ENCODE data around the gene CRACDL.

DNA sequence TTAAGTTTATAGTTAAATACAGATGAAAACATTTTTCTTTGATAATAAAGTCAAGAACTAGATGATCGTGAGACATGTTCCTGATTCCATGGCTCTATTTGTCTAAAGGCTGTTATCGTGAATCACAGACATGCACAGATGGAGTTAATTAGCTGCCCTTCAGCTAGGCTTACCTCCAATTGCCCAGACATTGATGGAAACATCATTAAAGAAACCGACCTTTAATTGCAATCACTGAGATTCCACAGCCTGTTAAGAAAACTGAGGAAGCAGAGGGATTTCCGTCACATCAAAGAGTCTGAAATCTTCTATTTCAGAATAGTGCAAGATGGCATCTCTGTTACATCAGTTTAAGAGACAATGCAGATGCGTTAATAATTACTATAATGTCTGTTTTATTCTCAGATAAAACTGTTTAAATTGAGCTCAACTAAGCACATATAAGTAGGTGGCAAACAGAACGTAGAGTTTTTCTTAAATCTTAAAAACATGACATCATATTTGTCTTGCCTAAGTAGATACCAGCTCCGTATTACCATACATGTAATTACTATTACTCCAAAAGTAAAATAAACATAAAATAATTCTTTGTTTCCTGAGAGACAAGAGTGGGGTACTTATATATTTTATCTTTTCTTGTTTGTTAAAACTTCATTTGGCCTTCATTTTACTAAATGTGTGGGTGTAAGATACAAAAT is 23.9 kb upstream of the CRACDL start:
- TF ChIP-seq ZFP30 (CRISPR knock-in tag; IDR thresholded peaks at IDR 0.05) (no peak), PPARA (CRISPR knock-in tag; IDR thresholded peaks at IDR 0.05; ENCODE audit: borderline replicate concordance) (no peak)
- TF ChIP-seq, protein P1, sequence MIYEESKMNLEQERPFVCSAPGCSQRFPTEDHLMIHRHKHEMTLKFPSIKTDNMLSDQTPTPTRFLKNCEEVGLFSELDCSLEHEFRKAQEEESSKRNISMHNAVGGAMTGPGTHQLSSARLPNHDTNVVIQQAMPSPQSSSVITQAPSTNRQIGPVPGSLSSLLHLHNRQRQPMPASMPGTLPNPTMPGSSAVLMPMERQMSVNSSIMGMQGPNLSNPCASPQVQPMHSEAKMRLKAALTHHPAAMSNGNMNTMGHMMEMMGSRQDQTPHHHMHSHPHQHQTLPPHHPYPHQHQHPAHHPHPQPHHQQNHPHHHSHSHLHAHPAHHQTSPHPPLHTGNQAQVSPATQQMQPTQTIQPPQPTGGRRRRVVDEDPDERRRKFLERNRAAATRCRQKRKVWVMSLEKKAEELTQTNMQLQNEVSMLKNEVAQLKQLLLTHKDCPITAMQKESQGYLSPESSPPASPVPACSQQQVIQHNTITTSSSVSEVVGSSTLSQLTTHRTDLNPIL (CRISPR knock-in tag; IDR thresholded peaks at IDR 0.05; ENCODE audit: low read depth): no peak

Measured in SK-N-SH treated with all-trans-retinoic acid at 6 μM for 48 hours (cell line).